ENCODE results near the gene CCDC92. TPM values are rescaled to one million over a fixed set of nuclear protein-coding genes. Genes with fewer than 3 reads are reported as not detected.

CCDC92 gene
- polyA plus RNA-seq, 1 of the 3 experiments (the other 2 are of a cell fraction): 53.5 TPM

GRCh38 chr12:123902821-123903220 is 69.8 kb downstream of the CCDC92 start:
- no peak overlapping the region for H3K4me2 ChIP-seq
- H3K4me1 ChIP-seq (ENCODE audit: control insufficient read depth in 1 of 2, insufficient read depth in 2 of 2, low read depth in 1 of 2, low read length in 1 of 2): no peaks in the 10 kb centered on the region; a peak in 1 of 4 replicates
- no peak overlapping the region for H3K27ac ChIP-seq (ENCODE audit: low read depth in 2 of 2, low read length in 1 of 2)
- no peaks in the 10 kb centered on the region for H3K9me3 ChIP-seq
- H3K36me3 ChIP-seq (replicated peaks in 1 of 2; ENCODE audit: control insufficient read depth in 1 of 2, insufficient read depth in 2 of 2, low read length in 1 of 2): no peaks in the 10 kb centered on the region
- ChIA-PET CTCF (interaction anchor here (0.8 kb wide), 1 partner anchor 128 kb away, joined by 3 read pairs; no protein-coding TSS in a partner anchor), POLR2A (no interaction called here)
- H3F3A ChIP-seq (replicated peaks; ENCODE audit: insufficient read depth): no peaks in the 10 kb centered on the region
- 84% methylated on average over 10 of the region's 13 CpGs for WGBS (ENCODE audit: low lambda C conversion rate)
- TF ChIP-seq EP300 (IDR thresholded peaks at IDR 0.05; ENCODE audit: borderline replicate concordance in 1 of 2, low read depth in 1 of 2, low read length in 1 of 2) (no peak), MXI1 (IDR thresholded peaks at IDR 0.05; ENCODE audit: low read depth, low read length) (no peak), USF1 (IDR thresholded peaks at IDR 0.05; ENCODE audit: borderline replicate concordance, low read depth) (no peak), ELF1 (IDR thresholded peaks at IDR 0.05) (no peak), FOXM1 (IDR thresholded peaks at IDR 0.05; ENCODE audit: low read depth) (no peak), TEAD4 (IDR thresholded peaks at IDR 0.05; ENCODE audit: borderline replicate concordance, insufficient read depth) (no peak), TCF12 (IDR thresholded peaks at IDR 0.05) (no peak), JUND (IDR thresholded peaks at IDR 0.05) (no peak), PBX3 (IDR thresholded peaks at IDR 0.05) (no peak), EZH2phosphoT487 (IDR thresholded peaks at IDR 0.05; ENCODE audit: borderline replicate concordance, low read depth) (no peak), MEF2A (IDR thresholded peaks at IDR 0.05; ENCODE audit: borderline replicate concordance, low read depth) (no peak), NRF1 (IDR thresholded peaks at IDR 0.05; ENCODE audit: low read depth, low read length) (no peak), FOXJ3 (CRISPR knock-in tag; IDR thresholded peaks at IDR 0.05) (no peak), RXRA (IDR thresholded peaks at IDR 0.05; ENCODE audit: borderline replicate concordance, low read depth) (no peak), GATA2 (CRISPR knock-in tag; IDR thresholded peaks at IDR 0.05) (no peak), MAX (IDR thresholded peaks at IDR 0.05; ENCODE audit: low read depth) (no peak)
- TF ChIP-seq, protein P1, sequence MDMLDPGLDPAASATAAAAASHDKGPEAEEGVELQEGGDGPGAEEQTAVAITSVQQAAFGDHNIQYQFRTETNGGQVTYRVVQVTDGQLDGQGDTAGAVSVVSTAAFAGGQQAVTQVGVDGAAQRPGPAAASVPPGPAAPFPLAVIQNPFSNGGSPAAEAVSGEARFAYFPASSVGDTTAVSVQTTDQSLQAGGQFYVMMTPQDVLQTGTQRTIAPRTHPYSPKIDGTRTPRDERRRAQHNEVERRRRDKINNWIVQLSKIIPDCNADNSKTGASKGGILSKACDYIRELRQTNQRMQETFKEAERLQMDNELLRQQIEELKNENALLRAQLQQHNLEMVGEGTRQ (IDR thresholded peaks at IDR 0.05; ENCODE audit: borderline replicate concordance, low read depth, low read length): no peak
- TF ChIP-seq, protein P2, sequence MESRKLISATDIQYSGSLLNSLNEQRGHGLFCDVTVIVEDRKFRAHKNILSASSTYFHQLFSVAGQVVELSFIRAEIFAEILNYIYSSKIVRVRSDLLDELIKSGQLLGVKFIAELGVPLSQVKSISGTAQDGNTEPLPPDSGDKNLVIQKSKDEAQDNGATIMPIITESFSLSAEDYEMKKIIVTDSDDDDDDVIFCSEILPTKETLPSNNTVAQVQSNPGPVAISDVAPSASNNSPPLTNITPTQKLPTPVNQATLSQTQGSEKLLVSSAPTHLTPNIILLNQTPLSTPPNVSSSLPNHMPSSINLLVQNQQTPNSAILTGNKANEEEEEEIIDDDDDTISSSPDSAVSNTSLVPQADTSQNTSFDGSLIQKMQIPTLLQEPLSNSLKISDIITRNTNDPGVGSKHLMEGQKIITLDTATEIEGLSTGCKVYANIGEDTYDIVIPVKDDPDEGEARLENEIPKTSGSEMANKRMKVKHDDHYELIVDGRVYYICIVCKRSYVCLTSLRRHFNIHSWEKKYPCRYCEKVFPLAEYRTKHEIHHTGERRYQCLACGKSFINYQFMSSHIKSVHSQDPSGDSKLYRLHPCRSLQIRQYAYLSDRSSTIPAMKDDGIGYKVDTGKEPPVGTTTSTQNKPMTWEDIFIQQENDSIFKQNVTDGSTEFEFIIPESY (IDR thresholded peaks at IDR 0.05; ENCODE audit: borderline replicate concordance, low read depth): no peak
- no peak for DNase-seq
- H3K4me3 ChIP-seq (ENCODE audit: low read depth in 2 of 2, low read length in 1 of 2): no peak overlapping the region
- H3K9me2 ChIP-seq: no peaks in the 10 kb centered on the region
- no peaks in the 10 kb centered on the region for H4K20me1 ChIP-seq (ENCODE audit: insufficient read depth)
- H3K79me2 ChIP-seq (ENCODE audit: insufficient read depth): no peaks in the 10 kb centered on the region
- H2AFZ ChIP-seq (ENCODE audit: low read depth): no peak overlapping the region
- no peaks in the 10 kb centered on the region for H3K27me3 ChIP-seq (ENCODE audit: insufficient read depth)
- no peak overlapping the region for H3K9ac ChIP-seq

Data from SK-N-SH (cell line).